ENCODE data around the gene SMC3. TPM values are rescaled to one million over a fixed set of nuclear protein-coding genes. Genes with fewer than 3 reads are reported as not detected.
"Not testable (repeated sequence)": the region's sequence is repeated elsewhere in the genome, so short reads cannot be mapped to it uniquely, and the experiment has no call there.

The SMC3 gene
- polyA plus RNA-seq, 1 of the 3 experiments (the other 2 are of a cell fraction), result 10.1 TPM

- POLR2A ChIA-PET, result no interaction called here
- Histone ChIP-seq H3K4me1 (ENCODE audit: control insufficient read depth in 1 of 2, insufficient read depth in 2 of 2, low read depth in 1 of 2, low read length in 1 of 2) (peaks cover 8 to 57% of the 10 kb centered on the region in 2 experiments; a peak in 3 of 4 replicates), H3K4me3 (ENCODE audit: low read depth in 2 of 2, low read length in 1 of 2) (no peak overlapping the region), H2AFZ (ENCODE audit: low read depth) (peak overlapping the region; percentile 82; the same call in 1 of the 2 replicates), H3K9me2 (no peaks in the 10 kb centered on the region), H3K79me2 (ENCODE audit: insufficient read depth) (no peaks in the 10 kb centered on the region; the same call in 1 of the 2 replicates), H3K36me3 (replicated peaks in 1 of 2; ENCODE audit: control insufficient read depth in 1 of 2, insufficient read depth in 2 of 2, low read length in 1 of 2) (no peaks in the 10 kb centered on the region), H3F3A (replicated peaks; ENCODE audit: insufficient read depth) (peaks cover 38% of the 10 kb centered on the region), H3K27me3 (ENCODE audit: insufficient read depth) (no peaks in the 10 kb centered on the region), H3K9me3 (no peaks in the 10 kb centered on the region), H3K9ac (peak overlapping the region; percentile 32; the same call in 1 of the 2 replicates), H3K4me2 (peak overlapping the region; percentile 39), H3K27ac (ENCODE audit: low read depth in 2 of 2, low read length in 1 of 2) (peak overlapping the region; percentile 41 to 76; a peak in 3 of 4 replicates), H4K20me1 (ENCODE audit: insufficient read depth) (no peaks in the 10 kb centered on the region)
- no peak for DNase-seq
- 49% methylated on average over 6 of the region's 9 CpGs for WGBS (ENCODE audit: low lambda C conversion rate)
- CTCF ChIA-PET, result no interaction called here
- TF ChIP-seq, protein P1, sequence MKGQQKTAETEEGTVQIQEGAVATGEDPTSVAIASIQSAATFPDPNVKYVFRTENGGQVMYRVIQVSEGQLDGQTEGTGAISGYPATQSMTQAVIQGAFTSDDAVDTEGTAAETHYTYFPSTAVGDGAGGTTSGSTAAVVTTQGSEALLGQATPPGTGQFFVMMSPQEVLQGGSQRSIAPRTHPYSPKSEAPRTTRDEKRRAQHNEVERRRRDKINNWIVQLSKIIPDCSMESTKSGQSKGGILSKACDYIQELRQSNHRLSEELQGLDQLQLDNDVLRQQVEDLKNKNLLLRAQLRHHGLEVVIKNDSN (IDR thresholded peaks at IDR 0.05; ENCODE audit: borderline replicate concordance, low read depth), result no peak
- TF ChIP-seq RCOR1 (IDR thresholded peaks at IDR 0.05; ENCODE audit: low read length), result no peak
- no peak for TF ChIP-seq MEF2A (IDR thresholded peaks at IDR 0.05; ENCODE audit: borderline replicate concordance, low read depth)
- no peak for TF ChIP-seq TAF1 (IDR thresholded peaks at IDR 0.05; ENCODE audit: borderline replicate concordance, low read depth, low read length)
- TF ChIP-seq FOSL2 (IDR thresholded peaks at IDR 0.05; ENCODE audit: borderline replicate concordance, low read depth), result 0 out of 2 replicates have a peak, but pooled peaks have one; percentile 7
- TF ChIP-seq, protein P2, sequence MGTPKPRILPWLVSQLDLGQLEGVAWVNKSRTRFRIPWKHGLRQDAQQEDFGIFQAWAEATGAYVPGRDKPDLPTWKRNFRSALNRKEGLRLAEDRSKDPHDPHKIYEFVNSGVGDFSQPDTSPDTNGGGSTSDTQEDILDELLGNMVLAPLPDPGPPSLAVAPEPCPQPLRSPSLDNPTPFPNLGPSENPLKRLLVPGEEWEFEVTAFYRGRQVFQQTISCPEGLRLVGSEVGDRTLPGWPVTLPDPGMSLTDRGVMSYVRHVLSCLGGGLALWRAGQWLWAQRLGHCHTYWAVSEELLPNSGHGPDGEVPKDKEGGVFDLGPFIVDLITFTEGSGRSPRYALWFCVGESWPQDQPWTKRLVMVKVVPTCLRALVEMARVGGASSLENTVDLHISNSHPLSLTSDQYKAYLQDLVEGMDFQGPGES (IDR thresholded peaks at IDR 0.05; ENCODE audit: low read depth, low read length), result no peak
- no peak for TF ChIP-seq NRF1 (IDR thresholded peaks at IDR 0.05; ENCODE audit: low read depth, low read length)
- peak; percentile 6; the same call in 1 of the 2 replicates for TF ChIP-seq NFIC (IDR thresholded peaks at IDR 0.05; ENCODE audit: borderline replicate concordance)
- no peak for TF ChIP-seq FOXJ3 (CRISPR knock-in tag; IDR thresholded peaks at IDR 0.05)
These were observed 39.7 kb upstream of the SMC3 start for GRCh38 chr10:110527731-110528171.

- CTCF ChIA-PET, result no interaction called here
- no peaks in the 10 kb centered on the region for H3K9me2 ChIP-seq
- H3K9me3 ChIP-seq, result no peaks in the 10 kb centered on the region
- H3K27ac ChIP-seq (ENCODE audit: low read depth in 2 of 2, low read length in 1 of 2), result peak overlapping the region; percentile 41 to 76; a peak in 3 of 4 replicates
- no peaks in the 10 kb centered on the region for H3K36me3 ChIP-seq (replicated peaks in 1 of 2; ENCODE audit: control insufficient read depth in 1 of 2, insufficient read depth in 2 of 2, low read length in 1 of 2)
- H3K4me3 ChIP-seq (ENCODE audit: low read depth in 2 of 2, low read length in 1 of 2), result no peak overlapping the region
- H3K9ac ChIP-seq, result peak overlapping the region; percentile 32; the same call in 1 of the 2 replicates
- no peaks in the 10 kb centered on the region; the same call in 1 of the 2 replicates for H3K79me2 ChIP-seq (ENCODE audit: insufficient read depth)
- 81% methylated on average over 4 of the region's 5 CpGs for WGBS (ENCODE audit: low lambda C conversion rate)
- H3K4me1 ChIP-seq (ENCODE audit: control insufficient read depth in 1 of 2, insufficient read depth in 2 of 2, low read depth in 1 of 2, low read length in 1 of 2), result peaks cover 8 to 57% of the 10 kb centered on the region in 2 experiments; a peak in 3 of 4 replicates
- DNase-seq, result no peak
- POLR2A ChIA-PET, result no interaction called here
- no peaks in the 10 kb centered on the region for H4K20me1 ChIP-seq (ENCODE audit: insufficient read depth)
- H2AFZ ChIP-seq (ENCODE audit: low read depth), result peak overlapping the region; percentile 82; the same call in 1 of the 2 replicates
- TF ChIP-seq NFIC (IDR thresholded peaks at IDR 0.05; ENCODE audit: borderline replicate concordance) (0 out of 2 replicates have a peak, but pooled peaks have one; percentile 3), FOXM1 (IDR thresholded peaks at IDR 0.05; ENCODE audit: low read depth) (no peak), TCF12 (IDR thresholded peaks at IDR 0.05) (no peak)
- H3K4me2 ChIP-seq, result peak overlapping the region; percentile 39
- H3K27me3 ChIP-seq (ENCODE audit: insufficient read depth), result no peaks in the 10 kb centered on the region
- peaks cover 38% of the 10 kb centered on the region for H3F3A ChIP-seq (replicated peaks; ENCODE audit: insufficient read depth)
These were observed 39.1 kb upstream of the SMC3 start for GRCh38 chr10:110528224-110528996.

DNA sequence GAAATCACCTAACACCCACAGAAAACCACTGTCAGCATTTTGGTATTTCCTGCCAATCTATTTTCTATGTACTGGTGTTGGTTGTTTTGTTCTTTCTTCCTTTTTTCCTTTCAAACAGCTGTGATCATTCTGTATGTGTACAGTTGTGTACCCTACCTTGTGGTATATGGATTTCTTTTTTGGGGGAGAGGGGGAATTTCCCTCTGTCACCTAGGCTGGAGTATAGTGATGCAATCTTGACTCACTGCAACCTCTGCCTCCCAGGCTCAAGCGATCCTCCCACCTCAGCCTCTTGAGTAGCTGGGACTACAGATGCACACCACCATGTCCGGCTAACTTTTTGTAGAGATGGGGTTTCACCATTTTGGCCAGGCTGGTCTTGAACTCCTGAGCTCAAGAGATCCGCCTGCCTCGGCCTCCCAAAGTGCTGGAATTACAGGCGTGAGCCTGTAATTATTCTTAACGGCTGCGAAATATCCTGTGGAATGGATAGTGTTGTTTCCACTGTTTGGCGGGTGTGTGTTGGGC is 38.4 kb upstream of the SMC3 start:
- 83% methylated on average over 8 of the region's 8 CpGs for WGBS (ENCODE audit: low lambda C conversion rate)
- H3K9ac ChIP-seq; H3K36me3 ChIP-seq (replicated peaks in 1 of 2; ENCODE audit: control insufficient read depth in 1 of 2, insufficient read depth in 2 of 2, low read length in 1 of 2); H4K20me1 ChIP-seq (ENCODE audit: insufficient read depth); H3K4me3 ChIP-seq (ENCODE audit: low read depth in 2 of 2, low read length in 1 of 2); DNase-seq; H3K27me3 ChIP-seq (ENCODE audit: insufficient read depth); H3K9me2 ChIP-seq; POLR2A ChIA-PET; H2AFZ ChIP-seq (ENCODE audit: low read depth); H3K9me3 ChIP-seq; H3K79me2 ChIP-seq (ENCODE audit: insufficient read depth): not testable (repeated sequence)
- CTCF ChIA-PET, result interaction anchor here (0.7 kb wide), 1 partner anchor 19 kb away, joined by 3 read pairs; no protein-coding TSS in a partner anchor
- Histone ChIP-seq H3K4me1 (ENCODE audit: control insufficient read depth in 1 of 2, insufficient read depth in 2 of 2, low read depth in 1 of 2, low read length in 1 of 2) (peaks cover 8 to 57% of the 10 kb centered on the region in 2 experiments; a peak in 3 of 4 replicates), H3K27ac (ENCODE audit: low read depth in 2 of 2, low read length in 1 of 2) (peak overlapping the region in 1 of 2 experiments; percentile 76; a peak in 2 of 4 replicates), H3F3A (replicated peaks; ENCODE audit: insufficient read depth) (peaks cover 38% of the 10 kb centered on the region), H3K4me2 (peak overlapping the region; percentile 24)

All from SK-N-SH (cell line).